Stomach (tissue), 4 donors: ENCODE results near the gene C9orf78.

ENCODE experiments used
- CTCF ChIP-seq, 7 experiments: fragments of 450-650 bp in 4 of 7; fragments of 200-600 bp in 3 of 7; sonication (generic) in 3 of 7; IDR thresholded peaks; one replicate each; pipeline ENCODE4 v1.5.1; 2016 to 2019; ENCODE audit warnings: antibody characterized with exemption in 7 of 7, control low read depth in 2 of 7, mild to moderate bottlenecking in 1 of 7
- POLR2A ChIP-seq, 4 donors: fragments of 450-650 bp; IDR thresholded peaks; one replicate each; pipeline ENCODE4 v1.6.1; 2016; ENCODE audit warnings: antibody characterized with exemption in 4 of 4, control low read depth in 2 of 4, mild to moderate bottlenecking in 1 of 4, moderate library complexity in 1 of 4
- POLR2AphosphoS5 ChIP-seq, 3 donors: sonication (generic); formaldehyde crosslinking; IDR thresholded peaks; one replicate each; pipeline ENCODE4 v1.6.1; 2016; ENCODE audit warnings: antibody characterized with exemption in 3 of 3

GRCh38 chr9:129835128-129835859, at the start of gene C9orf78, which contains the start of gene USP20:
- TF ChIP-seq CTCF (IDR thresholded peaks at IDR 0.05) (no peak), POLR2AphosphoS5 (IDR thresholded peaks at IDR 0.05) (peak; percentile 59 to 99 (median 97)), POLR2A (IDR thresholded peaks at IDR 0.05) (peak in 2 of 4 donors; percentile 43 to 81)
